IPS DF 4.7 (cell line): ENCODE results near the gene ACTR1A.
"Not testable (repeated sequence)": the region's sequence is repeated elsewhere in the genome, so short reads cannot be mapped to it uniquely, and the experiment has no call there.

Experiments used
- DNase-seq: peaks from one replicate; pipeline ENCODE4 v3.0.0-alpha.2; 2013; ENCODE audit warnings: low spot score; ENCODE audit errors: extremely low read depth

The ACTR1A gene

DNA sequence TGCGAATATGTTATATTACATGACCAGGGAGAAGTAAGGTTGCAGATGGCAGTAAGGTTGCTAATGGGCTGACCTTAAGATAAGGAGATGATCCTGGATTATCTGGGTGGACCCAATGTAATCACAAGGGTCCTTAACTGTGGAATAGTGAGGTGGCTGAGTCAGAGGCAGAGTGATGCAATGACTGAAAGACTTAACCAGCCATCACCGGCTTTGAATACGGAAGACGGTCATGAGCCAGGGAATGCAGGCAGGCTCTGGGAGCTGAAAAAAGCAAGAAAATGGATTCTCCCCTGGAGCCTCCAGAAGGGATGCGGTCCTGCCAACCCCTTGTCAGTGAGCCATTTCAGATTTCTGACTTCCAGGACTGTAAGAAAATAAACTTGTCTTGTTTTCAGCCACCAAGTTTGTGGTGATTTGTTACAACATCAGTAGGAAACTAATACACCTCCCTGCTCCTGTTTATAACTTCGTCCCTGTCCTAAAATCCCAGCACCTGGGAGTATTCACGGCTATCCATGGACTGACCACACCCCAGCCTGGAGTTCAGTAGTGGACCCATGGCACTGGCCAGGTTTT is 46.5 kb downstream of the ACTR1A start:
- no peak for DNase-seq

DNA sequence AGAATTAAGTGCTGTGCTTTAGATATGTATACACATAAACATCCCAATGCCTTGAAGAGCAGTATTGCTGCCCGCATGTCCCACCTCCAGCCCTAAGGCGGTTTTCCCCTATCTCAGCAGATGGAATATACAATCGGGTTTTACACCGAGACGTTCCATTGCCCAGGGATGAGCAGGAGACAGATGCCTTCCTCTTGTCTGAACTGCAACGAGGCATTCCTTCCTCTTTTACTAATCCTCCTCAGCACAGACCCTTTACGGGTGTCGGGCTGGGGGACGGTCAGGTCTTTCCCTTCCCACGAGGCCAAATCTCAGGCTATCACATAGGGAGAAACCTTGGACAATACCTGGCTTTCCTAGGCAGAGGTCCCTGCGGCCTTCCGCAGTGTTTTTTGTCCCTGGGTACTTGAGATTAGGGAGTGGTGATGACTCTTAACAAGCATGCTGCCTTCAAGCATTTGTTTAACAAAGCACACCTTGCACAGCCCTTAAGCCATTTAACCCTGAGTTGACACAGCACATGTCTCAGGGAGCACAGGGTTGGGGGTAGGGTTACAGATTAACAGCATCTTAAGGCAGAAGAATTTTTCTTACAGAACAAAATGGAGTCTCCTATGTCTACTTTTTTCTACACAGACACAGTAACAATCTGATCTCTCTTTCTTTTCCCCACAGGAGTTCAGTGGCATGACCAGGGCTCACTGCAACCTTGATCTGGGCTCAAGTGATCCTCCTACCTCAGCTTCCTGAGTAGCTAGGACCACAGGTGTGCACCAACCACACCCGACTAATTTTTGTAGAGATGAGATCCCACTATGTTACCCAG is 47.6 kb downstream of the ACTR1A start:
- DNase-seq: not testable (repeated sequence)

DNA sequence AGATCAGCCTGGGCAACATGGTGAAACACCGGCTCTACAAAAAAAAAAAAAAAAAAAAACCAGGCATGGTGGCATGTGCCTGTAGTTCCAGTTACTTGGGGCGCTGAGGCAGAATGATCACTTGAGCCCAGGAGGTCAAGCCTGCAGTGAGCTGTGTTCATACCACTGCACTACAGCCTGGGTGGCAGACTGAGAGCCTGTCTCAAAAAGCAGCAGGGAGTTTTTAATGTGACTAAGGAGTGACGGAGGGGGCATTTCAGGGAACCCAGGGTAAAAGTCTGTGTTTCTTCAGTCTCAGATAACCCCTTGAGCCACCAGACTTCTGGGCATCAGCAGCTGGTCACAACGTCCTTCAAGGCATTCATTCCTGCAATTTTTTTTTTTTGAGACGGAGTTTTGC is 49.0 kb downstream of the ACTR1A start:
- no peak for DNase-seq

DNA sequence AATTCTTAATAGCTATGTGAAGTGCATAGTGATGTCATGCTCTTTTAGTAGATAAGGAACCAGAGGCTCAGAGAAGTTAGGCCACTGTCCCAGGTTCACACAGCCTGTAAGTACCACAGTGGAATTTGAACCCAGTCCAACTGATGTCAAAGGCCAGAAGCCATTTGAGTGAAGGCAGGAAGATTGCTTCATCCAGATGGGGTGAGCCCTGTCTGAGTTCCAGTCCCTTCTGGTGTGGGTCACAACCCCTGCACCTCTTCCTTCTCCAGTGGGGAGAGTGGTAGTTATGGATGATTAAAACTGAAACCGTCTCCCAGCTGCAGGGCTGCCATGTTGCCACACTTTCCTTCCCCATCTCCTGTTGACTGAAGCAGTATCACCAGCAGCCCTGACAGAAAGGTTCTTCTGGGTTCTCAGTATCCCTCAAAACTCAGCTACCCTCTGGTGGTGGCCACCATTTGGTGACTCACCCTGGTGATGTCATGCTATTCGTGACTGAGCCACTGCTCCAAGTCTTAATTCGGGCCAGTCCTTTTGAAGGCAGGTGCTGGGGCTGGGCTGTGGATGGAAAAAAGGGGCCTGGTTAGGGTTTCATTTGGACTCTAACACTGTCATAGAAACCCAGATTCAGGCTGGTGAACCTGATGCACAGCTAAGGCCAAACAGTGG is 49.7 kb downstream of the ACTR1A start:
- DNase-seq: no peak

DNA sequence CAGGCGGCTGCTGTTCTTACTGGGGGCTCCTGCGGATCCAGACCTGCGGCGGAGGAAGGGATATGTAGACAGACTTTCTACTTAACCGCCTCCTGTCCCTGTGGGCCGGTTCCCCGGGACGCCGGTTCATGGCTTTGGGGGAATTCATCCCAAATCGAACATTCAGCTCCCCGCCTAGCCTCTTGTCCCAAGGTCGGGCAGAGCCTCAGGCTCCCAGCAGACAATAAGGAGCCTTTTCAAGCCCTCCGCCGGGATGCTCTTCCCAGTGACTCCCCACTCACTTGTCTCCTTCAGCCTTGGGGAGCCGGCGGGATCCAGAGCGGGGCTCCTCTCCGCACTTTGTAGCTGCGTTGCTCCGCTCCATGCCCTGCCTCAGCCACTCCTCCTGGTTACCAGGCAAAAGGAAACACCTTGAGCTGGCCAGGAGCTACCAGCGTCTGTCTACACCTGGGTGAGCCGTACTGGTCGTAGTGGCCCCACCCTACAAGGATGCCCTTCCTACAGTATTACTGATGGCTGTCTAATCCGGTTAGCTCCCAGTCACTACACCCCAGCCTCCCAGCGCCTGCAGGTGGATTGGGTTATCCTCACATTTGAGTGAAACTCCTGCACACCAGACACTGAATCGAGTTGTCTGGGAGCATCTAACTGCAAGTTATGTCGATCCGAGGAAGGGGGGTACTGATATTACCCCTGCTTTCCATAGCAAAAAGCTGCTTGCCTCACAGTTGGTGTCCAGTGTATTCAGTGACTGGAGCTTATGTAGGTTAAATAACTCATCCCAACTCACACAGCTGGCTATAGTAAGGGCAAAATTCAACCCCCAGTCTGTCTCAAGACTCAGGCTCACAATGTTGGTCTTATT is 51.2 kb downstream of the ACTR1A start, which contains the start of gene C10orf95:
Gene C10orf95, minus strand, starts transcription at position 439 of the 865 bp plus-strand sequence. CDS start 450 bp downstream, outside the sequence.
- DNase-seq: no peak

DNA sequence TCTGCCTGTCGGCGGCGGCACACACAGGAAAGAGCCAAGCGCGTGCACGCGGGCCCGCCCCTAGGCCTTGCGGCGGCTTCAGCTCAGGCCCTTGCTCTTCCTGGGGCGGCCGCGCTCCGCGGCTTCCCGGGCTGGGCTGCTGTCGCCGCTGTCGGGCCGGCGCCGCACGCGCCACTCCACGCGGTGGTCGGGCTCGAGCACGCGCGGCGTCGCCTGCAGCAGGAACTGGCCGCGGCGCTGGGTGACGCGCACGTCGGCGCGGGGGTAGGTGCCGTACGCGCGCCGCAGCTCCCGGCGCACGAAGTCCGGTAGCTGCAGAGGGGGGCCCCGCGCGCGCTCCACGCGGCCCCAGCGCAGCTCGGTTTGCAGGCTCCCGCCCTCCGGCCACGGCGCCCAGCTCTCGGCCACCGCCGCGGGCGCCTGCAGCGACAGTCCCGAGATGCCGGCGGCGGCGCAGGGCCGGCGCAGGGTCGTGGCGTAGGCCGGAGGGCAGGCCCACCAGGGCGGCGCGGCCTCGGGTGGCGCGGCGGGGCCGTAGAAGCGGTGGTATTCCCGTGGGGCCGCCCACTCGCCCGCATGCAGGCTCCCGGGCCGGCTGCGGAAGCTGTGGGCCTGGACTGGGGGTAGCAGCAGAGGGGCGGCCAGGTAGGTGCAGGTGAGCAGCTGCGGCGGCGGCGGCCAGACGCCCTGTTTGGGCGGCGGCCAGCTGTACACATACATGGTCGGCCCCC is 52.0 kb downstream of the ACTR1A start:
- no peak for DNase-seq

DNA sequence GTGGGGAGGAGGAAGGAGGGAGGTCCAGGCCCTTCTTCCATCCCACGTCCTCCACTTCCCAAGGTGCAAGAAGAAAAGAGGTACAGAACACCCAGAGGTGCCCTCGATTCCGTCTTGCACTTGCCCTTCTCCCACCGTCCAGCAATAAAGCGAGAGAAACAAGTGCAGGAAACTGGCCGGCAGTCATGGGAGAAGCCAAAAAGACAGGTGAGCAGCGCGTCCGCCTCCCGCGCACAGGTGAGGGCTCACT is 52.5 kb downstream of the ACTR1A start:
- no peak for DNase-seq

DNA sequence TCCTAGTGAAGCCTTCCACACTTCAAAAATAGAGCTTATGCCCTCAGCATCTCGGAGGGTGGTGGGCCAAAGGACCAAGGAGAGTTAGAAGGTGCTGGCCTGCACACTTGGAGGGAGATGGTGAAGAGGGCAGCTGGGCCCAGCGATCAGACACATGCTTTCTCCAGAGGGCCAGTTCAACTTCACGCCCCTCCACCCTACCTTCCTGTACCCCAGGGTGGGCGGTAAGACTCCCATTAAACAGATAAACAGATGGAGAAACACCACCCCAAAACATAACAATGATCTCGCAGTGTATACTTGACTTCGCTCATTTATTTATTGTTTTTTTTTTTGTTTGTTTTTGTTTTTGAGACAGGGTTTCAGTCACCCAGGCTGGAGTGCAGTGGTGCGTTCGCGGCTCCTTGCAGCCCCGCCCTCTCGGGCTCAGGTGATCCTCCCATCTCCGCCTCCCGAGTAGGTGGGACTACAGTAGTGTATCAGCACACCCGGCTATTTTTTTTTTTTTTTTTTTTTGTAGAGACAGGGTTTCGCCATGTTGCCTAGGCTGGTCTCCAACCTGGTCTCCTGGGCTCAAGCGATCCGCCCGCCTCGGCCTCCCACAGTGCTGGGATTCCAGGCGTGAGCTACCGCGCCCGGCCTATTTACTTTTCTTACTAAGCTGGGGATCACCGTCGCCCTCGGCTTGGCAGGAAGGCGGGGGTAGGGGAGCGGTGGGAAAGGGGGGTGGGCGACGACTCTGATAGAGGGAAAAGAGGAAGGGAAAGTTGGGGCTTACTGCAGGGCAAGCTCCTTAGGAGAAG is 53.0 kb downstream of the ACTR1A start:
- no peak for DNase-seq

DNA sequence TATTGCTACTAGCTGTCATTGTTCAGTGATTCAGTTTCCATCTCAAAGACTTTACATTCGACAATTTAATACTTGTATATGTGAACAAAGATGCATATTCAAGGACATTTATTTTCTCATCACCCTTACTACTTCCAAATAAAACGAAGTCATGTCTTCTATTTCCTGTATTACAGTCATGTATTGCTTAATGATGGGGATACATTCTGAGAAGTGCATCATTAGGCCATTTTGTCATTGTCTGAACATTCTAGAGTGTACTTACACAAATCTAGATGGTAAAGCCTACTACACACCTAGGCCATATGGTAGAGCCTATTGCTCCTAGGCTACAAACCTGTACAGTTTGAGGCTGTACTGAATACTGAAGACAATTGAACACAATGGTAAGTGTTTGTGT is 57.7 kb downstream of the ACTR1A start:
- no peak for DNase-seq

DNA sequence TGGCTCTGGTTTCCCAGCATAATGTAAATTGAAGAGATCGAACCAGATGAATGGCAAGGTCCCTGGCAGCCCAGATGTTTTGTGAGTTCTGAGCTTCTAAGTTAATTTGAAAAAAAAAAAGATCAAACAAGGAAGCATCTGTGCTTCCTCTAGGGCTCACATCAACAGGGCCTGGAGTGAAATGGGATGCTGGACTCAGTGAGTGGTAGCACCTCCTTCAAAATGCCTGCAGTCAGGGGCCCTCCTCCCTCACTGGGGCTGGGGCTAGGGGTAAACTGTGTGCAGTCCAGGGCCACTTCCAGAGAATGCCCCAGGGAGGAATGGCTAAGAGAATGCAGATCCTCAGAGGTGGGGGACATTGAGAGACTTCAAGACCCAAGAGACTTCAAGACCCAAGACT is 64.1 kb downstream of the ACTR1A start:
- no peak for DNase-seq

DNA sequence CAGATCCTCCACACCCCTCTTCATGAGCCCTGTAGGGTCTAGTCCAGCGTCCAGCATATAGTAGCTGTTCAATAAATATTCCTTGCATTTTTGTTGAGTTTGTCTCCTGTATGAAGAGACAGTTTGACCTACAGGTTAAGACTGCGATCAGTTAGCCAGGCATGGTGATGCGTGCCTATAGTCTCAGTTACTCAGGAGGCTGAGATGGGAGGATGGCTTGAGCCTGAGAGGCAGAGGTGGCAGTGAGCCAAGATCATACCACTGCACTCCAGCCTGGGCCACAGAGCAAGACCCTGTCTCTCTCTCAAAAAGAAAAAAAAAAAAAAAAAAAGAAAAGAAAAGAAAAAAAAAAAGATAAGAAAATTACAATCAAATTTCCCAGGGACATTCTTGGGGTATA is 65.0 kb downstream of the ACTR1A start:
- no peak for DNase-seq

DNA sequence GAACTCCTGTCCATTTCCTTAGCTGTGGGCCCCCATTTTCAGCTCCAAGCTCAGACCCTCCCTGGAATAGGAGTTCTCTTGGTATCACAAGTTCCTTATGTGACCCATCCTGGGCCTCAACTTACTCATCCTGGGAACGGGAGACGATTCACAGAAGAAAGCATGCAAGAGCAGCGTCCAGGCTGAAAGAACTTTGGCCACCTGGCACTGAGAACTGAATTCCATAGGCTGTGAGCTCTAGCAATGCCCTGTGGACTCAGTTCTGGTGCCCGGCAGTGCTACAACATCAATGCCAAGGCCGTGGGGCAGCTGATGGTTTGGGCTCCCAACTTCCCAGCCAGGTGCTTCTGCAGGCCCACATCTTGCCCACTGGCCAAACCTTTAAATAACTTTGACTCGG is 66.2 kb downstream of the ACTR1A start:
- no peak for DNase-seq

DNA sequence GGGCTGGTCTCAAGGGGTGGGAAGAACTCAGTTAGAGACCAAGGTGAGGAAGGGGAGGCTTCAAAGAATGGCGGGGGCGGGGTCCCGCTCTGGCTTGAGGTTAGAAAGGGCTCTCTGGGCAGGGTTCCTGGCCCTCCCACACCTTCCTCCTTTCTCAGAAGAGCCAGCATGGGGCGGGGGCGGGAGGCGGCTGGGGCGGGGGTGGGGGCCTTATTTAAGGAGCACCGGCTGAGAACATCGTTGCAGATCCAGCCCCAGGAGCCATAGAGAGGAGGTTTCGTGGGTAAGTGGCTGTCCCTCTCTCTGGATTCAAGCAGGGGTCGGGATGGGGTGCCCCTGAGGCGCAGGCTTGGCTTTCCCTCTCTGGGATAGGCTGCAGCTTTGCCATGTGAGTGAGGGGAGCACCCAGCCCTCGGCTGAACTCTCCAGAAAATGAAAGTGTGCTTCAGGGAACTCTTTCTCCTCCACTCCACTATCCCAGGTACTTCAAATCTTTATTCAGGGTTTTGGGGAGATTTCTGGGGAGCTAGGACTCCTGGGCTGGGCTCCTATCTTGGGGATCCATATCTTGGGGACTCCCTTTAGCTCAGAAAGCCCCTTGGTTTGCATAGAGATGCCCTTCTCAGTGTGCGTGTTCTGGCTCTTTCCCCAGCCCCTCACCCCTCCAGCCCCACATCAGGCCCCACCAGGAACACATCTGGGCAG is 66.8 kb downstream of the ACTR1A start:
- DNase-seq: no peak

DNA sequence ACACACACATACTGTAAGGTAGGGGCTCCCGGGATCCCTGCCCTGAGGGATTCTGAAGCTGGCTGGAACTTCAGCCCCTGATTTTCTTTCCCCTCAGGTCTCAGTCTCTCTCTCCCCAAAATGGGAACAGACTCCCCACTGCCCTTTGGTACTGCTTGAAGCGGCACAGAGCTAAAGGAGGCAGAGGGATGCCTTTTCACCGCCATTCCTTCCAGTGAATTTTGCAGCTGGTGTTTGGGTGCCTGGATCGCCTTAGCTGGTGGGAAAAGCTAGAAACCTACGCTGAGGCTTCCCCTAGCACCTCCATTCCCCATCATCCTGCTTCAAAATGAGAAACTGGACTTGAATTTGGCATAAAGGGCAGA is 67.4 kb downstream of the ACTR1A start:
- no peak for DNase-seq

DNA sequence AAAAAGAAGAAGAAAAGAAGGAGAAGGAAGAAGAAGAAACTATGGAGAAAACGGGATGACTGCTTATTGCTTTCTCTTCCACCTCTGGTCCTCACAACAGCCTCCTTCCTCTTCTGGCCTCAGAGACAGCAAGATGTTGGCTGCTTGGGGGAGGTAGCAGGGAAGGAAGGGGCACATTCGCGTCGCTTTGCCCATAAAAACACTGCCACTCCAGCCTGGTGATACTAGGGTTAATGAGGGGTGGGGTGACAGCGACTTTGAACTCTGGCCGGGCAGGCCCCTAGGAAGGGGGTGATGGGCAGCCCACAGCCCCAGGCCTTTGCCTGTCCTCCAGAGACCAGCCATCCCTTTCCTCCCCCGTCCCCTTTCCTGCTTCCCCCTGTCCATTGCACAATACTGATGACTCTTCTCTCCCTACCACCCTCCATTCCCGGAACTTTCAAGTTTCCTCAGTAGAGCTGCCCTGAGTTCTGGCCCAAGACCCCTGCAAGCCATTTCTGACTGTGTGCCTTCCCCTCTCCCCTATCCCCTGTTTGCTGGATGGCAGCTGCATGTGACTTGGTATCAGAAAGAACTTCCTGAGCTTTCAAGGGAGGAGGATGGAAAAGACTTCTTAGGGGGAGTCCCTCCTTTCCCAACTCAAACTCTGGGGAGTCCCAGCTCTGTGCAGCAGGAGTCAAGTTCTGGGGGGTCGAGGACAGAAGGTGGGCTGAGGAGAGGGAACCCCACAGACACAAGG is 67.9 kb downstream of the ACTR1A start:
- no peak for DNase-seq

DNA sequence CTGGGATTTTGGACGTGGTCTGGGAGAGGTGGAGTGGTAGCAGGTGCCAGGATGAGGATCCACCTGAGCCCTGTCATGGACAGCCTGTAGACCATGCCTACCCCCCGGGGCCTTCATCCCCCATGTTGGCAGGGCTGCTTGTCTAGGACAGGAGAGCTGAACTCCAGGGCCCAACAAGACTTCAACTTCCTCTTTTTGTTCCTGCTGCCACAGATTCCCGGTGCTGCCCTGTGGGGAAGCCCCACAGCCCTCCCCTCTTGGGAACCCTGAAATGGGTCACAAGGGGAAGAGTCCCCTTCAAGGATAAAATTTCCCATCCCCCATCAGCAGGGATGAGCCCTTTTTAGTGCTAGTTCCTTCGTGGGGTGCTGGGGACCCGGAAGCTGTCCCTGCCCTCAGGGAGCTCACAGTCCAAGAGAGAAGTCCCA is 68.9 kb downstream of the ACTR1A start:
- no peak for DNase-seq

DNA sequence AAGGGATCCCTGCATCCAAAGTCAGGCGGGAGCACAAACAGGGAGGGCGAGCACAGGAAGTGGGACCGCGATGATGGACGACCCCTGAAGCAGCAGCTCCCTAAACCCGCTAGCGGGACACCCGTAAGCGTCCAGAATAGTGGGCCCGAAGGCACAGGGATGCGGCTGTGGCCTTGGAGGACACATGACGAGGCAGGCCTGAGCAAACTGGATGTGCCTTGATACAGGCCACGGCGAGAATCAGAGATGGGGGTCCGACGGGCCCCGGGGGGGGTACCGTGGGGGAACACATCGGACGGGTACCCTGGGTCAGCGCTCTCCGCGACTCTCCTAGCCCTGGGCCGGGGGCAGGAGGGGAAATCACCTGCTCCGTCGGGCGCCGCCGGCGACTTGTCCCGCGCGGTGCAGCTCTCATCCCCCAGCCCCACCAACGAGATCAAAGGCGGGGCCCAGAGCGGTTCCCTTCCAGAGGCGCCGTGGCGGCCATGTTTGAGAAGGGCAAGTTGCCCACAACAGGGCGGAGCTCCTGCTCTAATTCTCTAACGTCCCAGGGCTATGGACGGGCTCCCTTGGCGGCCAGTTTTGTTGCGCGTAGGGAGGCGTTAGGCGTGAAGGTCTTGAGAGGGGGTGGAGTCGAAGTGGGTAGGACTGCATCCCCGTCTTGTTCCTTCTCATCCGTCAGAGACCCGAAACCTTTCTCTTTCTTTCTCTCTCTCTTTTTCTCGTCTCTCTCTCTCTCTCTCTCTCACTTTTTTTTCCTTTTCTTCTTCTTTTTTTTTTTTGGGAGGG is 70.2 kb downstream of the ACTR1A start, which contains the start of gene CUEDC2:
Gene CUEDC2, minus strand, starts transcription at position 413 of the 789 bp plus-strand sequence. CDS start 7,386 bp downstream, outside the sequence.
- DNase-seq: no peak
